ENCODE results near the gene CLK2.
A peak's percentile ranks its signal among the peaks of the same experiment; 100 is the strongest.
"Not testable (repeated sequence)": the region's sequence is repeated elsewhere in the genome, so short reads cannot be mapped to it uniquely, and the experiment has no call there.

The CLK2 gene

DNA sequence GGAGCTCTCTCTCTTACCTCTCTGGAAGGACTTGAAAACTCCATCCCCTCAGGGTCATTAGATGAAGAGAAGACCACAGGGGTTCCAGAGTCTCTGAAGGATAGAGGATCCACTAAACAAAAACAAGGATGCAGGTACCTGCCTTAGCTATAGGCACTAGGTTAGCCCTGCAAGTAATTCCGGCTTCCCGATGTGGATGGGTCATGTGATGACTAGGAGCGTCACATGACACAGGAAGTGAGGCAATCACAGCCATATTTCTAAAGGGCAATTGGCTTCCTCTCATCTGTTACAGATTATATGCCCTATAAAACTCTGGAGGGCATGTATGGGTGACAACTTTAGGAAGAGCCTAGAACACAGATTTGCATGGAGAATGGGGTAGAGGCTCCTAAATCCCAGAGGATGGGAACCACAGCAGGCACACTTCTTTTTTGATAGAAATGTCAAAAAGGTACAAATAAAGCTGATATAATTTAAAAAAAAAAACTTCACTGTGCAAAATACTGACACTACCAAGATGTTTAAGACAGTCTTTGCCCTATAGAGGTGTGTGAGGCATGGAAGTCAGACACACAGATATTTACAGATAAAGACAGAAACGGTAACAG, 32.1 kb downstream of the CLK2 start:
- peak; percentile 87 for DNase-seq

- DNase-seq, result no peak
Measured at GRCh38 chr1:155236451-155236850, 36.9 kb downstream of the CLK2 start.

- not testable (repeated sequence) for DNase-seq
Measured at GRCh38 chr1:155235375-155235774, 37.9 kb downstream of the CLK2 start.

DNA sequence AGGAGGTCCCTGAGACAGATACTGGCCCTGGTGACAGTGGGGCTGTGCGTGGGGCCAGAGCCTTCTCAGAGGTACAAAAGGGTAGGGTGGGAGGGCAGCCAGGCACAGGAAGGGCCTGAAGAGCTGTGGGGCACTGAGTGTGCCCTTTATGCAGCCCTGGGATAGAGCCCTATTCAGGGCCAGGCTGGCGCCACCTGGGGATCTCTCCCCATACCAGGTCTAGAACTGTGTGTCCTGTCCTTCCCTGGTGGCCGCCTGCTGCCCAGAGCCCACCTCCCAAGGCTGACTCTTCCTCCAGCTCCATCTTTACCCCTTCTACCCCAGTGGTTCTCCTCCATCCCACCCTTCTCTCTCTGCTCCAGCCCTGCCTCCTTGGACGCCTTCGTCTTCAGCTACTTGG, 39.8 kb downstream of the CLK2 start:
- not testable (repeated sequence) for DNase-seq

- DNase-seq, result not testable (repeated sequence)
Measured at GRCh38 chr1:155232001-155232978, 41.0 kb downstream of the CLK2 start.

DNA sequence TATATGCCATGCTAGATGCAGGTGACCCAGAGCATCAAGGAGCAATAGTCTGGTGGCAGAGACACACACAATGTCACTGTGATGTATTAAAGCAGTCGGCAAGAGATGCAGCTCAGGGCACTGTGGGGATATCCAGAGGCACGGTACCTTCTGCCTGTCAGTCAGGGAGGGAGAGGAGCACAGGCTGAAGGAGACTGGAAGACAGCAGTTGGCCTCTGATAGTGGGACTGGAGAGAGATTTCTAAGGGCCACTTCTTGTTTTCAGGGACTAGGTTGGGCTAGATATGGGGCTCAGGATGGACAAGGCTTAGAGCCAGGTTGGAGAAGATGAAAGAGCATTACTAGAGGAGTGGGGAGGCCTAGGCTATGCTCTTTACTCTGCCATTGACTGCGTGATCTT, 42.0 kb downstream of the CLK2 start:
- DNase-seq, result not testable (repeated sequence)

DNA sequence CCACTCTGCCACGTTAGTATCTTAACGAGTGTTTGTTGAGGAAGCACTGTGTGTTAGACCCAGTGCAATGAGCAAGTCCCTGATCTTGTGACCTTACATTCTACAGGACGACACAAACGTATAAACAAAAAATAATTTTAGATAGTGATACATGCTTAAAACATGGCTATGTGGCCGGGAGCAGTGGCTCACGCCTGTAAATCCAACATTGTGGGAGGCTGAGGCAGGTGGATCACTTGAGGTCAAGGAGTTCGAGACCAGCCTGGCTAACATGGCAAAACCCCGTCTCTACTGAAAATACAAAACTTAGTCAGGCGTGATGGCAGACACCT, 45.2 kb downstream of the CLK2 start:
- DNase-seq, result no peak

DNA sequence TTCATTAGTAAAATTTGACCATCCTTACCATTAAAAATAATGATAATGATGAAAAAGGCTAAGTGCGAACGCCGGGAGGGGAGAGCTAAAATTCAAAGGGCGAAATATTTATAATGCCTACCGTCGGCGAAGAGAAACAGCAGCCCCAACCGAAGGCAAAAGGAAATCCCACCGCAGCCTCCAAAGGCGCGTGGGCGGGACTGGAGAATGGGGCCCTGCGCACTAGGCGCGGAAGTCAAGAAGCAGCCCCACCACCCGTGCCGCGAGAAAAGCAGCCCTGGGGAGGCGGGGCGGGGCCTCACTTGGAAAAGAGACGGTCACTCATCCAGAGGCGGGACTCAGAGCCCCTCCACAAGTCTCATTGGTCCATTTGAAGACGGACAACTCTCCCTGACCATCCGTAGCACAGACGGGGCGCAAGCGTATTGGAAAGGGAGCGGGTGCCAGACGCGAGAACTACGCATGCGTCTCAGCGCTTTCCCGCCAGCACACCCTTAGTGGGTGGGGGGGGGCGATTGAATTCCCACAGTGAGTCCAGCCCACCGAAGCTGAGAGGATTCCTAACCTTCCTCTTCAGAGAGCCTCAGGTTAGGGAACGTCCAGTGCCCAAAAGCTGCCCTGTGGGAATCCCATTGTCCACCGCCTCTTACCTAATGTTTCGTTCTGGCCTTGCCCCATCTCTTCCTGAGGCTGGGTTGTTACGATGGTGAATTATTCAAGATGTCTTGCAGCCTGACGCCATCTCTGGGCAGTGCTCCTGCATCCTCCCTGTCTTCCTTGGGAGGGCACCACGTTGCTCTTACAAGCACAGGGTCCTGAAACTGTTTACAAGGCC, 45.8 kb downstream of the CLK2 start:
- peak; percentile 99 for DNase-seq

- no peak for DNase-seq
Measured at GRCh38 chr1:155226910-155227260, 46.4 kb downstream of the CLK2 start.

GRCh38 chr1:155226188-155226909, 47.0 kb downstream of the CLK2 start:
- peak; percentile 92 for DNase-seq

DNA sequence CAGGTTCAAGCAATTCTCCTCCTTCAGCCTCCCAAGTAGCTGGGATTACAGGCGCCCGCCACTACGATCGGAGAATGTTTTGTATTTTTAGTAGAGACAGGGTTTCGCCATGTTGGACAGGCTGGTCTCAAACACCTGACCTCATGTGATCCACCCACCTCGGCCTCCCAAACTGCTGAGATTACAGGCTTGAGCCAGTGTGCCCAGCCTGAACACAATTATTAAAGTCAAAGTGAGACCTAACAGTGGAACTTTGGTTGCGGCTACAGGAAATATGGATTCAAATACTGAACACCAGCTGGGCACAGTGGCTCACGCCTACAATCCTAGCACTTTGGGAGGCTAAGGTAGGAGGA, 47.9 kb downstream of the CLK2 start:
- not testable (repeated sequence) for DNase-seq

GRCh38 chr1:155223047-155223446, 50.3 kb downstream of the CLK2 start:
- DNase-seq, result no peak

GRCh38 chr1:155220211-155220965, 52.9 kb downstream of the CLK2 start:
- not testable (repeated sequence) for DNase-seq

- no peak for DNase-seq
Measured at GRCh38 chr1:155219592-155220031, 53.7 kb downstream of the CLK2 start.

DNA sequence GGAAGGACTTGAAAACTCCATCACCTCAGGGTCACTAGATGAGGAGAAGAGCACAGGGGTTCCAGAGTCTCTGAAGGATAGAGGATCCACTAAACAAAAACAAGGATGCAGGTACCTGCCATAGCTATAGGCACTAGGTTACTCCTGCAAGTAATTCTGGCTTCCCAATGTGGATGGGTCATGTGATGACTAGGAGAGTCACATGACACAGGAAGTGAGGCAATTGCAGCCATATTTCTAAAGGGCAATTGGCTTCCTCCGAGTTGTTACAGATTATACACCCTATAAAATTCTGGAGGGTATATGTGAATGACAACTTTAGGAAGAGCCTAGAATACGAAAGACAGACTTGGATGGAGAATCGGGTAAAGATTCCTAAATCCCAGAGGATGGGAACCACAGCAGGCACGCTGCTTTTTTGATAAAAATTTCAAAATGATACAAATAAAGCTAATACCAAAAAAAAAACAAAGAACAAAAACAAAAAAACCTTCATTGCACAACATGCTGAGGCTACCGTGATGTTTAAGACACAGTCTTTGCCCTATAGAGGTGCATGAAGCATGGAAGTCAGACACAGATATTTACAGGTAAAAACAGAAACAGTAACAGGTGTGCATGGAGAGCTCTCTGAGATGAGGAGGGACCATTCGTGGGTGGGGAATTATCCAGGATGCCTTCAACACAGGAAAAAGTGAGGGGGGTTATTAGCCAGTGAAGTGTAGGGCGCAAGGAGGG, 54.3 kb downstream of the CLK2 start:
- no peak for DNase-seq

DNA sequence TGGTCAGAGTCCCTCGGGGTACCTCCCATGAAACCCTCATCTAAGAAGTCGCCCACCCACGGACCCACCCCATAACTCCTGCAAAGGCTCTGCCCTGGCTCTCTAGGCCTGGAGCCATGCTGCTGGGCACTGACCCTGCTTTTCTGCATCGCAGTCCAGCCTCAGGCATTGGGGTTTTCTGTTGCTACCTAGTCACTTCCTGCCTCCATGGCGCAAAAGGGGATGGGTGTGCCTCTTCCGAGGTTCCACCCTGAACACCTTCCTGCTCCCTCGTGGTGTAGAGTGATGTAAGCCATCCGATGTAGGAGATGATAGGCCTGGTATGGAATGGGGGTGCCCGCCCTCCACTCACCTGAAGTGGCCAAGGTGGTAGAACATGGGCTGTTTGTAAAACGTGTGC, 58.6 kb downstream of the CLK2 start:
- not testable (repeated sequence) for DNase-seq

All from activated effector memory CD4-positive, alpha-beta T cell treated with anti-CD3 and anti-CD28 coated beads, Interleukin-2, amount 50 U/mL, for 16 hours (primary cell).